BE2C (cell line): ENCODE data around the gene SHE.

Experiments used
- DNase-seq: peaks from one replicate; pipeline ENCODE4 v3.0.0-alpha.2; 2020
- H3K27me3 ChIP-seq: fragments of 250-450 bp; sonication (Bioruptor Pico); 2 replicates; pipeline ENCODE4 v1.5.1; 2020; ENCODE audit warnings: mild to moderate bottlenecking
- H3K36me3 ChIP-seq: fragments of 250-450 bp; sonication (Bioruptor Pico); 2 replicates; pipeline ENCODE4 v1.5.1; 2020; ENCODE audit warnings: mild to moderate bottlenecking
- H3K4me1 ChIP-seq: fragments of 250-450 bp; sonication (Bioruptor Pico); 2 replicates; pipeline ENCODE4 v1.5.1; 2020
- H3K4me3 ChIP-seq: 2 replicates; pipeline ENCODE4 v1.5.1; 2011; ENCODE audit warnings: low read depth, low read length
- H3K9me3 ChIP-seq: fragments of 250-450 bp; sonication (Bioruptor Pico); 2 replicates; pipeline ENCODE4 v1.5.1; 2020
- CTCF ChIP-seq: IDR thresholded peaks from 2 replicates; pipeline ENCODE4 v1.5.1; 2012; ENCODE audit warnings: mild to moderate bottlenecking, low read depth, low read length

SHE gene

GRCh38 chr1:154468535-154469250 lies 33.5 kb downstream of the SHE start:
- no peak for DNase-seq
- Histone ChIP-seq H3K27me3 (no peaks in the 10 kb centered on the region), H3K4me3 (no peak overlapping the region), H3K36me3 (no peaks in the 10 kb centered on the region), H3K9me3 (no peaks in the 10 kb centered on the region), H3K4me1 (no peaks in the 10 kb centered on the region)
- TF ChIP-seq CTCF: no peak

- TF ChIP-seq CTCF: no peak
- Histone ChIP-seq H3K9me3 (no peaks in the 10 kb centered on the region), H3K36me3 (no peaks in the 10 kb centered on the region), H3K4me3 (no peak overlapping the region), H3K4me1 (no peaks in the 10 kb centered on the region), H3K27me3 (no peaks in the 10 kb centered on the region)
- DNase-seq: no peak
These were observed 34.6 kb downstream of the SHE start for GRCh38 chr1:154467434-154468102.

- no peaks in the 10 kb centered on the region for H3K9me3 ChIP-seq
- no peaks in the 10 kb centered on the region for H3K4me1 ChIP-seq
- peak; percentile 16; the same call in 1 of the 2 replicates for TF ChIP-seq CTCF
- DNase-seq: no peak
- H3K27me3 ChIP-seq: no peaks in the 10 kb centered on the region
- H3K36me3 ChIP-seq: no peaks in the 10 kb centered on the region
- no peak overlapping the region for H3K4me3 ChIP-seq
These were observed 35.2 kb downstream of the SHE start for GRCh38 chr1:154466921-154467417.

- DNase-seq: no peak
- H3K4me3 ChIP-seq: no peak overlapping the region
- no peak for TF ChIP-seq CTCF
- H3K4me1 ChIP-seq: no peaks in the 10 kb centered on the region
- no peaks in the 10 kb centered on the region for H3K36me3 ChIP-seq
- no peaks in the 10 kb centered on the region for H3K9me3 ChIP-seq
- no peaks in the 10 kb centered on the region for H3K27me3 ChIP-seq
These were observed 36.0 kb downstream of the SHE start for GRCh38 chr1:154466206-154466605.

- no peaks in the 10 kb centered on the region for H3K27me3 ChIP-seq
- no peaks in the 10 kb centered on the region for H3K9me3 ChIP-seq
- no peak for TF ChIP-seq CTCF
- DNase-seq: no peak
- no peak overlapping the region for H3K4me3 ChIP-seq
- H3K4me1 ChIP-seq: no peaks in the 10 kb centered on the region
- H3K36me3 ChIP-seq: no peaks in the 10 kb centered on the region
These were observed 36.5 kb downstream of the SHE start for GRCh38 chr1:154465621-154466195.
